Tibial nerve (tissue), 4 donors: ENCODE data around the gene DYNLRB1.

Source experiments
- EP300 ChIP-seq, 2 donors: sonication (generic); formaldehyde crosslinking; IDR thresholded peaks; one replicate each; pipeline ENCODE4 v1.6.1; 2017; ENCODE audit warnings: antibody characterized with exemption in 2 of 2, mild to moderate bottlenecking in 1 of 2
- POLR2A ChIP-seq, 2 donors: fragments of 450-650 bp; IDR thresholded peaks; one replicate each; pipeline ENCODE4 v1.6.1; 2017; ENCODE audit warnings: antibody characterized with exemption in 2 of 2, mild to moderate bottlenecking in 2 of 2, moderate library complexity in 2 of 2
- TF ChIP-seq, protein P1 (sequence below), 5 experiments: fragments of 200-600 bp in 3 of 5; fragments of 450-650 bp in 2 of 5; sonication (generic) in 3 of 5; IDR thresholded peaks; one replicate each; pipeline ENCODE4 v1.5.1; 2016 to 2019; ENCODE audit warnings: antibody characterized with exemption in 5 of 5, mild to moderate bottlenecking in 3 of 5, moderate library complexity in 2 of 5

DNA sequence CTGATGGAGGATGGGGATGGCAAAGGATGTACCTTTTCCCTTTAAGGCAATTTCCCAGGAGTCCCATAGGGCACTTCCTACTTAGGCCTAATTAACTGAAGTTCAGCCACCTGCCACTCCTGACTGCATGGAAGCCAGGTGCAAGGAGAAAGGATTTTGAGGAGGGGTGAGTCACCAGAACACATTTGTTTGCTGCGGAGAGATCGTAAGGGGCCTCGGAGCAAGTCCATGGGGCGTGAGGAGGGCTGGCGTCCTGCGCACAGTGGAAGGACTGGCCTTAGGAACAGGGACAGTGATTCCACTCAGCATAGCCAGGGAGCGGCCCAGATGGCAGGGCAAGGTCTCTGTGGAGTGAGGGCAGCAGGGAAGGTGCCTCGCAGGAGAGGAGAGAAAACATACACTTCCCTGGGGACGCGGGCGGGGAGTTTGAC, 30.5 kb downstream of the DYNLRB1 start:
- TF ChIP-seq, protein P1, sequence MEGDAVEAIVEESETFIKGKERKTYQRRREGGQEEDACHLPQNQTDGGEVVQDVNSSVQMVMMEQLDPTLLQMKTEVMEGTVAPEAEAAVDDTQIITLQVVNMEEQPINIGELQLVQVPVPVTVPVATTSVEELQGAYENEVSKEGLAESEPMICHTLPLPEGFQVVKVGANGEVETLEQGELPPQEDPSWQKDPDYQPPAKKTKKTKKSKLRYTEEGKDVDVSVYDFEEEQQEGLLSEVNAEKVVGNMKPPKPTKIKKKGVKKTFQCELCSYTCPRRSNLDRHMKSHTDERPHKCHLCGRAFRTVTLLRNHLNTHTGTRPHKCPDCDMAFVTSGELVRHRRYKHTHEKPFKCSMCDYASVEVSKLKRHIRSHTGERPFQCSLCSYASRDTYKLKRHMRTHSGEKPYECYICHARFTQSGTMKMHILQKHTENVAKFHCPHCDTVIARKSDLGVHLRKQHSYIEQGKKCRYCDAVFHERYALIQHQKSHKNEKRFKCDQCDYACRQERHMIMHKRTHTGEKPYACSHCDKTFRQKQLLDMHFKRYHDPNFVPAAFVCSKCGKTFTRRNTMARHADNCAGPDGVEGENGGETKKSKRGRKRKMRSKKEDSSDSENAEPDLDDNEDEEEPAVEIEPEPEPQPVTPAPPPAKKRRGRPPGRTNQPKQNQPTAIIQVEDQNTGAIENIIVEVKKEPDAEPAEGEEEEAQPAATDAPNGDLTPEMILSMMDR (IDR thresholded peaks at IDR 0.05): no peak
- TF ChIP-seq POLR2A (IDR thresholded peaks at IDR 0.05): no peak
- no peak for TF ChIP-seq EP300 (IDR thresholded peaks at IDR 0.05)
